H9 (cell line): ENCODE data around the gene HIPK2. TPM values are rescaled to one million over a fixed set of nuclear protein-coding genes. Genes with fewer than 3 reads are reported as not detected.

Experiments used
- DNase-seq: peaks from one replicate; pipeline ENCODE4 v3.0.0-alpha.2; 2017
- H2AFZ ChIP-seq: one replicate; pipeline ENCODE4 v1.6.1; 2013; ENCODE audit warnings: mild to moderate bottlenecking, low read length, control low read depth, moderate library complexity
- H2AK5ac ChIP-seq: 2 replicates; pipeline ENCODE4 v1.6.1; 2013; ENCODE audit warnings: low read length, control low read depth, mixed read lengths; ENCODE audit not compliant: insufficient read length
- H2BK120ac ChIP-seq: one replicate; pipeline ENCODE4 v1.6.1; 2013; ENCODE audit warnings: low read depth, mild to moderate bottlenecking, low read length, control low read depth, inconsistent platforms; ENCODE audit not compliant: poor library complexity, severe bottlenecking
- H2BK12ac ChIP-seq: 2 replicates; pipeline ENCODE4 v1.6.1; 2013; ENCODE audit warnings: low read length, control low read depth, mixed read lengths, low read depth; ENCODE audit not compliant: insufficient read length
- H2BK15ac ChIP-seq: 2 replicates; pipeline ENCODE4 v1.6.1; 2013; ENCODE audit warnings: low read depth, low read length, control low read depth
- H2BK20ac ChIP-seq: one replicate; pipeline ENCODE4 v1.6.1; 2013; ENCODE audit warnings: low read depth, mild to moderate bottlenecking, low read length, control low read depth, inconsistent platforms; ENCODE audit not compliant: poor library complexity, severe bottlenecking
- H2BK5ac ChIP-seq: 2 replicates; pipeline ENCODE4 v1.6.1; 2013; ENCODE audit warnings: low read length, control low read depth, mixed read lengths; ENCODE audit not compliant: insufficient read length
- H3K14ac ChIP-seq: 2 replicates; pipeline ENCODE4 v1.6.1; 2013; ENCODE audit warnings: low read length, control low read depth; ENCODE audit not compliant: insufficient read depth
- H3K18ac ChIP-seq: 2 replicates; pipeline ENCODE4 v1.6.1; 2013; ENCODE audit warnings: low read depth, mild to moderate bottlenecking, mixed read lengths, low read length, control low read depth; ENCODE audit not compliant: insufficient read length
- H3K23ac ChIP-seq: 2 replicates; pipeline ENCODE4 v1.6.1; 2013; ENCODE audit warnings: low read length, control low read depth, mixed read lengths, low read depth; ENCODE audit not compliant: insufficient read length
- H3K23me2 ChIP-seq: 2 replicates; pipeline ENCODE4 v1.6.1; 2013; ENCODE audit warnings: low read depth, mild to moderate bottlenecking, mixed read lengths, low read length, control low read depth; ENCODE audit not compliant: insufficient read length, poor library complexity, severe bottlenecking
- H3K27ac ChIP-seq: 2 replicates; pipeline ENCODE4 v1.5.1; 2013; ENCODE audit warnings: low read length, control low read depth, mixed read lengths, low read depth; ENCODE audit not compliant: insufficient read length
- H3K27me3 ChIP-seq: 2 replicates; pipeline ENCODE4 v1.6.1; 2013; ENCODE audit warnings: low read length, control low read depth, inconsistent platforms; ENCODE audit not compliant: insufficient read depth
- H3K4ac ChIP-seq: 2 replicates; pipeline ENCODE4 v1.6.1; 2013; ENCODE audit warnings: low read depth, mild to moderate bottlenecking, control low read depth, inconsistent platforms, low read length, moderate library complexity
- H3K4me1 ChIP-seq: 2 replicates; pipeline ENCODE4 v1.6.1; 2013; ENCODE audit warnings: low read length, control low read depth, inconsistent platforms; ENCODE audit not compliant: insufficient read depth
- H3K4me2 ChIP-seq: 2 replicates; pipeline ENCODE4 v1.6.1; 2013; ENCODE audit warnings: low read length, control low read depth, mixed read lengths; ENCODE audit not compliant: insufficient read length, insufficient read depth
- H3K56ac ChIP-seq: 2 replicates; pipeline ENCODE4 v1.6.1; 2013; ENCODE audit warnings: low read depth, mild to moderate bottlenecking, mixed read lengths, low read length, control low read depth; ENCODE audit not compliant: insufficient read length
- H3K79me1 ChIP-seq: 2 replicates; pipeline ENCODE4 v1.6.1; 2013; ENCODE audit warnings: low read depth, mild to moderate bottlenecking, moderate library complexity, low read length, control low read depth, inconsistent platforms; ENCODE audit not compliant: insufficient read depth, poor library complexity, severe bottlenecking
- H3K79me2 ChIP-seq: 2 replicates; pipeline ENCODE4 v1.6.1; 2013; ENCODE audit warnings: low read length, control low read depth, inconsistent platforms; ENCODE audit not compliant: insufficient read depth
- H3K9ac ChIP-seq: 2 replicates; pipeline ENCODE4 v1.6.1; 2013; ENCODE audit warnings: low read length, control low read depth, mixed read lengths; ENCODE audit not compliant: insufficient read length; ENCODE audit errors: extremely low read depth
- H3K9me3 ChIP-seq: one replicate; pipeline ENCODE4 v1.6.1; 2013; ENCODE audit warnings: low read depth, low read length, inconsistent platforms; ENCODE audit not compliant: control insufficient read depth
- H3T11ph ChIP-seq: one replicate; pipeline ENCODE4 v1.6.1; 2013; ENCODE audit warnings: mild to moderate bottlenecking, low read length, control low read depth, inconsistent platforms
- H4K20me1 ChIP-seq: one replicate; pipeline ENCODE4 v1.6.1; 2013; ENCODE audit not compliant: control insufficient read depth, insufficient read length, insufficient read depth
- H4K5ac ChIP-seq: 2 replicates; pipeline ENCODE4 v1.6.1; 2013; ENCODE audit warnings: low read depth, mild to moderate bottlenecking, mixed read lengths, low read length, control low read depth; ENCODE audit not compliant: insufficient read length
- H4K8ac ChIP-seq: replicated peaks from 2 replicates; pipeline ENCODE4 v1.6.1; 2013; ENCODE audit warnings: low read length, control low read depth, mixed read lengths, low read depth; ENCODE audit not compliant: insufficient read length
- H4K91ac ChIP-seq: 2 replicates; pipeline ENCODE4 v1.6.1; 2013; ENCODE audit warnings: low read depth, mild to moderate bottlenecking, moderate library complexity, mixed read lengths, low read length, control low read depth; ENCODE audit not compliant: insufficient read length
- H3K27ac Mint-ChIP-seq, 3 experiments: 2 replicates in 2 of 3; 3 replicates in 1 of 3; pipeline ENCODE4 v1.8.0; 2020 to 2021; ENCODE audit warnings: mixed read lengths in 3 of 3, mild to moderate bottlenecking in 1 of 3, moderate library complexity in 1 of 3
- H3K27me3 Mint-ChIP-seq: 2 replicates; pipeline ENCODE4 v1.8.0; 2021; ENCODE audit warnings: low read depth, mild to moderate bottlenecking, moderate library complexity, mixed read lengths
- H3K36me3 Mint-ChIP-seq, 3 experiments: 2 replicates in 2 of 3; 3 replicates in 1 of 3; pipeline ENCODE4 v1.8.0; 2020 to 2021; ENCODE audit warnings: low read depth in 3 of 3, mixed read lengths in 3 of 3; ENCODE audit not compliant: insufficient read depth in 1 of 3
- H3K4me1 Mint-ChIP-seq, 2 experiments: 2 replicates each; pipeline ENCODE4 v1.8.0; 2020; ENCODE audit warnings: mixed read lengths in 2 of 2
- H3K4me3 Mint-ChIP-seq, 2 experiments: 2 replicates in 1 of 2; 3 replicates in 1 of 2; pipeline ENCODE4 v1.8.0; 2020 to 2021; ENCODE audit warnings: mild to moderate bottlenecking in 2 of 2, mixed read lengths in 2 of 2, moderate library complexity in 1 of 2
- H3K9me3 Mint-ChIP-seq, 2 experiments: 2 replicates in 1 of 2; 3 replicates in 1 of 2; pipeline ENCODE4 v1.8.0; 2020; ENCODE audit warnings: mild to moderate bottlenecking in 2 of 2, mixed read lengths in 2 of 2, moderate library complexity in 1 of 2
- WGBS: extraction: QIAGEN DNeasy Blood & Tissue Kit; methylation state at CpG from one replicate; pipeline ENCODE4 v1.1.7; 2013; ENCODE audit warnings: missing lambda C conversion rate, low lambda C conversion rate, mixed read lengths; ENCODE audit not compliant: insufficient read length; ENCODE audit errors: extremely low coverage; 5-methylcytosine and 5-hydroxymethylcytosine counted together
- total RNA-seq: library from RNA; stranded (reverse); gene quantifications from 2 replicates; pipeline ENCODE4 v1.2.1, GENCODE V29; 2021
- TF ChIP-seq, protein P1 (sequence below): fragments of 200-600 bp; sonication (generic); conservative IDR thresholded peaks from 3 replicates; pipeline ENCODE4 v1.8.0; 2021; ENCODE audit warnings: antibody characterized with exemption, mild to moderate bottlenecking

HIPK2 gene
- total RNA-seq, 1 experiment from 2014 or later = 21.9 TPM

DNA sequence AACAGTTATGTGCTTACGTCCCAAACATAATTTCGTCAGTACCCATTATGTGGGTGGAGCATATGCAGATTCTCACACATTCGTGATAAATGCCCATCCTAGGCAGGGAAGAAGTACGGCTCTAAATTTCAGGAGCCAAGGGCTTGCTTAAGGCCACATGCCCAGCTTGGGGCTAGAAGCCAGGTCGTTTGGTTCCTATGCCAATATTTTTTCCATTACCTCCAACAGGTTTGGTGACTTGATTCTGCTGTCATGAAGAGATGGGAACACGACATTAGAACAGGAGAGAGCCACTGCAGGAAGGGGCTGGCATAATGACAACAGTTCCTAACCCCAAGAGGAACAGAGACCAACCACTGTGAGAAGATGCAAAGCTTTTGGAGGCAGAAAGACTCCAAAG is 85.1 kb downstream of the HIPK2 start:
- Histone ChIP-seq H3K27ac (no peak overlapping the region), H3K79me1 (no peaks in the 10 kb centered on the region), H3K9ac (no peak overlapping the region), H3K23me2 (no peaks in the 10 kb centered on the region), H3K4ac (no peak overlapping the region), H3K23ac (no peak overlapping the region), H4K5ac (no peak overlapping the region), H3K4me1 (peaks cover 2% of the 10 kb centered on the region; the same call in 1 of the 2 replicates), H2BK120ac (no peak overlapping the region), H3T11ph (no peak overlapping the region), H2BK5ac (no peak overlapping the region), H3K9me3 (no peaks in the 10 kb centered on the region), H2AFZ (no peak overlapping the region), H3K4me2 (no peak overlapping the region), H4K20me1 (no peaks in the 10 kb centered on the region), H3K27me3 (no peaks in the 10 kb centered on the region), H2BK15ac (no peak overlapping the region), H2AK5ac (no peak overlapping the region), H2BK12ac (no peak overlapping the region), H3K79me2 (no peaks in the 10 kb centered on the region), H4K91ac (no peak overlapping the region), H3K14ac (no peak overlapping the region), H4K8ac (no peak overlapping the region), H3K18ac (no peak overlapping the region), H2BK20ac (no peak overlapping the region), H3K56ac (no peak overlapping the region)
- WGBS = no CpG with 5 or more reads among the region's 6 CpGs
- Mint-ChIP-seq H3K36me3 (no peaks in the 10 kb centered on the region), H3K9me3 (no peaks in the 10 kb centered on the region), H3K27ac (no peak overlapping the region), H3K4me3 (no peak overlapping the region), H3K27me3 (no peaks in the 10 kb centered on the region; the same call in none of the 2 replicates), H3K4me1 (peaks cover 13 to 17% of the 10 kb centered on the region in 2 experiments)
- DNase-seq = no peak
- TF ChIP-seq, protein P1, sequence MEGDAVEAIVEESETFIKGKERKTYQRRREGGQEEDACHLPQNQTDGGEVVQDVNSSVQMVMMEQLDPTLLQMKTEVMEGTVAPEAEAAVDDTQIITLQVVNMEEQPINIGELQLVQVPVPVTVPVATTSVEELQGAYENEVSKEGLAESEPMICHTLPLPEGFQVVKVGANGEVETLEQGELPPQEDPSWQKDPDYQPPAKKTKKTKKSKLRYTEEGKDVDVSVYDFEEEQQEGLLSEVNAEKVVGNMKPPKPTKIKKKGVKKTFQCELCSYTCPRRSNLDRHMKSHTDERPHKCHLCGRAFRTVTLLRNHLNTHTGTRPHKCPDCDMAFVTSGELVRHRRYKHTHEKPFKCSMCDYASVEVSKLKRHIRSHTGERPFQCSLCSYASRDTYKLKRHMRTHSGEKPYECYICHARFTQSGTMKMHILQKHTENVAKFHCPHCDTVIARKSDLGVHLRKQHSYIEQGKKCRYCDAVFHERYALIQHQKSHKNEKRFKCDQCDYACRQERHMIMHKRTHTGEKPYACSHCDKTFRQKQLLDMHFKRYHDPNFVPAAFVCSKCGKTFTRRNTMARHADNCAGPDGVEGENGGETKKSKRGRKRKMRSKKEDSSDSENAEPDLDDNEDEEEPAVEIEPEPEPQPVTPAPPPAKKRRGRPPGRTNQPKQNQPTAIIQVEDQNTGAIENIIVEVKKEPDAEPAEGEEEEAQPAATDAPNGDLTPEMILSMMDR = no peak
